ENCODE data around the gene DMC1.
A peak's percentile ranks its signal among the peaks of the same experiment; 100 is the strongest.
"Not testable (repeated sequence)": the region's sequence is repeated elsewhere in the genome, so short reads cannot be mapped to it uniquely, and the experiment has no call there.

Gene DMC1

DNA sequence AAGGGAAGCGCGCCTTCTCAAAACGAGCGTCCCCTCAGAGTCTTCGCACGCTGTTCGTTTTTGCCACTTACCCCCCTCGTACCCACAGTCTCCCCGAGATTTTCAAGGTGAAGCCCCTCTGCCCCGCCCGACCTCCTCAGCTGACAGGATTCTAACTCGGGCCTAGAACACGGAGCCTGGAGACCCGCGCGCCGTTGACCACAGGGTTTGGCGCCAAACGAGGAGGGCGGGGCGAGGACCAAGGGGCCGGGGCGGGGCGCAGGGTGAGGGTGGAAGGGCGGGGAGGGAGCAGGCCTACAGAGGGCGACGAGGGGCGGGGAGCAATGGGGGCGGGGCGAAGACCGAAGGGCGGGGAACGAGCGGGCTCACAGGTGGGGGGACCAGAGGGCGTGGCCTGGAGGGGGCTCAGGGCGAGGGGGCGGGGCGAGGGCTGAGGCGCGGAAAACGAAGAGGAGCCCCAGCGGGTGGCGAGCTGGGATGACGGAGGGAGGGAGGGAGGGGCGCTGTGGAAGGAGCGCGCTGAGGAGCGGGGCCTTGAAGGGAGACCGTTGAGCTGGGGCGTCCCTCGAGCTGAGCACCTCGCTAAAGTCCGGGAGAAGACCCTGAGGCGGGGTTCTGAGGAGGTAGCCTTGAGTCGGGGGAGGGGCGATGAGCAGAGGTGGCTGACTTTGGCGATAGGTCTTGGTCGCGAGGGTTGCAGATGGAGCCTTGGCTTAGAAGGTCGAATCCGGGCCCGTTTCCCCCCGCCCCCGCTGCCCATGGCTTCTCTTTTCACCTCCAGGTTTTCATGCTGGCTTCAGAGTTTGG lies at the start of gene DMC1:
Gene DMC1, minus strand, starts transcription at position 212 of the 807 bp plus-strand sequence. CDS start 1,927 bp downstream, outside the sequence.
- CTCF ChIA-PET = interaction anchor here (5.1 kb wide), 1 partner anchor 518 kb away, joined by 44 read pairs; no protein-coding TSS in a partner anchor
- TF ChIP-seq CTCF (IDR thresholded peaks at IDR 0.05; ENCODE audit: control extremely low read depth, extremely low read depth, low read depth, missing control alignments) = no peak
- POLR2A ChIA-PET = no interaction called here
- DNase-seq (ENCODE audit: extremely low spot score) = peak; percentile 100

- DNase-seq (ENCODE audit: extremely low spot score) = no peak
- TF ChIP-seq CTCF (IDR thresholded peaks at IDR 0.05; ENCODE audit: control extremely low read depth, extremely low read depth, low read depth, missing control alignments) = no peak
- POLR2A ChIA-PET = no interaction called here
- CTCF ChIA-PET = interaction anchor here (1.2 kb wide), 1 partner anchor 10 kb away, joined by 3 read pairs; no protein-coding TSS in a partner anchor
Observed at GRCh38 chr22:38618682-38619081, 48.7 kb upstream of the DMC1 start.

DNA sequence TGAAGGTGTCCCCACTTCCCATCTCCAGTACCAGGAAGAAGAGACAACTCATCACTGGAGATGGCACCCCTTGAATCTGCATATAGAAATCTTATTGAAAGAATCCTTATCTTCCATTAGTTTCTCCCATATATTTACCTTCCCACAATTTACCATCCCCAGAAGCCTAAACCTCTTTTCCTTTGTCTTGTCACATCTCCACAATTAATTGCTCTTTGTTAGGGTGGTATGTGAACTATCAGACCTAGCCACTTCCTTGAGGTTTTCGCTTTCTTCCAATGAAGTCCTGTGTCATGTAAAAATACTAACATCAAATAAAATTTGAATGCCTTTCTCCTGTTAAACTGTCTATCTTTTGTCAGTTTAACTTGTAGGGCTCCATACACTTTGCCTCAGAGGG lies 48.3 kb upstream of the DMC1 start:
- no peak for TF ChIP-seq CTCF (IDR thresholded peaks at IDR 0.05; ENCODE audit: control extremely low read depth, extremely low read depth, low read depth, missing control alignments)
- POLR2A ChIA-PET = no interaction called here
- no peak for DNase-seq (ENCODE audit: extremely low spot score)
- CTCF ChIA-PET = no interaction called here

DNA sequence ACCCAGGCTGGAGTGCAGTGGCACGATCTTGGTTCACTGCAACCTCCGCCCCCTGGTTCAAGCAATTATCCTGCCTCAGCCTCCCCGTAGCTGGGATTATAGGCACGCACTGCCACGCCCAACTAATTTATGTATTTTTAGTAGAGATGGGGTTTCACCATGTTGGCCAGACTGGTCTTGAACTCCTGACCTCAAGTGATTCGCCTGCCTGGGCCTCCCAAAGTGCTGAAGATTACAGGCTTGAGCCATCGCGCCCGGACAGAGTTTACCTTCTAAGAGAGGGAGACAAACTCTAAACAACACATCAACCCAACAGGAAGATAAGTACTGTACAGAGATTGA lies 45.1 kb upstream of the DMC1 start:
- POLR2A ChIA-PET = not testable (repeated sequence)

GRCh38 chr22:38614332-38615063 lies 44.5 kb upstream of the DMC1 start:
- DNase-seq (ENCODE audit: extremely low spot score) = peak; percentile 26
- CTCF ChIA-PET = interaction anchor here (1.0 to 2.9 kb wide), 6 partner anchors 9 to 562 kb away, joined by 4 to 12 read pairs (median 4); no protein-coding TSS in a partner anchor
- no peak for TF ChIP-seq CTCF (IDR thresholded peaks at IDR 0.05; ENCODE audit: control extremely low read depth, extremely low read depth, low read depth, missing control alignments)
- POLR2A ChIA-PET = no interaction called here

More for the DNA sequence above, 45.1 kb upstream of the DMC1 start:
- CTCF ChIA-PET = interaction anchor here (1.3 to 2.9 kb wide), 4 partner anchors 9 to 42 kb away, joined by 4 to 12 read pairs (median 6); no protein-coding TSS in a partner anchor
- not testable (repeated sequence) for DNase-seq (ENCODE audit: extremely low spot score)

GRCh38 chr22:38613588-38613987 lies 43.6 kb upstream of the DMC1 start:
- POLR2A ChIA-PET = no interaction called here
- no peak for DNase-seq (ENCODE audit: extremely low spot score)
- no peak for TF ChIP-seq CTCF (IDR thresholded peaks at IDR 0.05; ENCODE audit: control extremely low read depth, extremely low read depth, low read depth, missing control alignments)
- CTCF ChIA-PET = interaction anchor here (1.0 to 2.9 kb wide), 6 partner anchors 8 to 561 kb away, joined by 4 to 12 read pairs (median 4); no protein-coding TSS in a partner anchor
